Activated naive CD4-positive, alpha-beta T cell treated with anti-CD3 and anti-CD28 coated beads, Interleukin-2, amount 50 U/mL, for 24 hours (primary cell): ENCODE data around the gene RIPOR1.
A peak's percentile ranks its signal among the peaks of the same experiment; 100 is the strongest.

Experiments used
- H3K27ac Mint-ChIP-seq: one replicate; pipeline ENCODE4 v1.8.0; 2021; ENCODE audit warnings: mild to moderate bottlenecking, mixed read lengths
- H3K27me3 Mint-ChIP-seq: one replicate; pipeline ENCODE4 v1.8.0; 2021; ENCODE audit warnings: mixed read lengths
- H3K36me3 Mint-ChIP-seq: one replicate; pipeline ENCODE4 v1.8.0; 2021; ENCODE audit warnings: mixed read lengths
- H3K4me1 Mint-ChIP-seq: one replicate; pipeline ENCODE4 v1.8.0; 2021; ENCODE audit warnings: mixed read lengths
- H3K4me3 Mint-ChIP-seq: one replicate; pipeline ENCODE4 v1.8.0; 2021; ENCODE audit warnings: mild to moderate bottlenecking, mixed read lengths
- H3K9me3 Mint-ChIP-seq: one replicate; pipeline ENCODE4 v1.8.0; 2021; ENCODE audit warnings: mixed read lengths

The RIPOR1 gene

DNA sequence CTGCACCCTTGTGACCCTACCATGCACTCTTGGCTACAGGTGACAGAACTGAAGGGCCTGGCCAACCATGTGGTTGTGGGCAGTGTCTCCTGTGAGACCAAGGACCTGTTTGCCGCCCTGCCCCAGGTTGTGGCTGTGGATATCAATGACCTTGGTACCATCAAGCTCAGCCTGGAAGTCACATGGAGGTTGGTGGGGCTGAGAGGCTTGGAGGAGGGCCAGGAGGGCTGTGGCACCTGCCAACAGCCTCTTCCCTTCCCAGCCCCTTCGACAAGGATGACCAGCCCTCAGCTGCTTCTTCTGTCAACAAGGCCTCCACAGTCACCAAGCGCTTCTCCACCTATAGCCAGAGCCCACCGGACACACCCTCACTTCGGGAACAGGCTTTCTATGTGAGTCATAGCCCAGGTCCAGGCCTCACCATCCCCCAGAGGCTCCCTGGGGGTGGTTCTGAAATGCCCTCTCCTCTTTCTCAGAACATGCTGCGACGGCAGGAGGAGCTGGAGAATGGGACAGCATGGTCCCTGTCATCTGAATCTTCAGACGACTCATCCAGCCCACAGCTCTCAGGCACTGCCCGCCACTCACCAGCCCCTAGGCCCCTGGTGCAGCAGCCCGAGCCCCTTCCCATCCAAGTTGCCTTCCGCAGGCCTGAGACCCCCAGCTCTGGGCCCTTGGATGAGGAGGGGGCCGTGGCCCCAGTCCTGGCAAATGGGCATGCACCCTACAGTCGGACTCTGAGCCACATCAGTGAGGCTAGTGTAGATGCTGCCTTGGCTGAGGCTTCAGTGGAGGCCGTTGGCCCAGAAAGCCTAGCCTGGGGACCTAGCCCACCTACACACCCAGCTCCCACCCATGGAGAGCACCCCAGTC is 13.0 kb downstream of the RIPOR1 start:
- Mint-ChIP-seq H3K4me1 (peaks cover 36% of the 10 kb centered on the region), H3K36me3 (peaks cover 2% of the 10 kb centered on the region), H3K27ac (peak overlapping the region; percentile 23), H3K9me3 (no peaks in the 10 kb centered on the region), H3K4me3 (no peak overlapping the region), H3K27me3 (no peaks in the 10 kb centered on the region)

- Mint-ChIP-seq H3K27me3 (no peaks in the 10 kb centered on the region), H3K27ac (no peak overlapping the region), H3K4me3 (no peak overlapping the region), H3K9me3 (no peaks in the 10 kb centered on the region), H3K36me3 (peaks cover 2% of the 10 kb centered on the region), H3K4me1 (peaks cover 38% of the 10 kb centered on the region)
These were observed 13.8 kb downstream of the RIPOR1 start for GRCh38 chr16:67542464-67542863.

DNA sequence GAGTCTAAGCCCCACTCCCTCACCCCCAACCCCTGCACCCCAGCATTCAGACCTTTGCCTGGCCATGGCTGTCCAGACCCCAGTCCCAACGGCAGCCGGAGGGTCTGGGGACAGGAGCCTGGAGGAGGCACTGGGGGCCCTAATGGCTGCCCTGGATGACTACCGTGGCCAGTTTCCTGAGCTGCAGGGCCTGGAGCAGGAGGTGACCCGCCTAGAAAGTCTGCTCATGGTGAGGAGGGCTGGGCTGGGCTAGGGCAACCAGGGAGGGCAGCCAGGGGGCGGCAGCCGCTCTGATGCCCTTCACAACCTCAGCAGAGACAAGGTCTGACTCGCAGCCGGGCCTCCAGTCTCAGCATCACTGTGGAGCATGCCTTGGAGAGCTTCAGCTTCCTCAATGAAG is 14.4 kb downstream of the RIPOR1 start:
- no peaks in the 10 kb centered on the region for H3K9me3 Mint-ChIP-seq
- no peaks in the 10 kb centered on the region for H3K27me3 Mint-ChIP-seq
- no peak overlapping the region for H3K4me3 Mint-ChIP-seq
- H3K4me1 Mint-ChIP-seq = peaks cover 44% of the 10 kb centered on the region
- H3K27ac Mint-ChIP-seq = no peak overlapping the region
- peaks cover 2% of the 10 kb centered on the region for H3K36me3 Mint-ChIP-seq

DNA sequence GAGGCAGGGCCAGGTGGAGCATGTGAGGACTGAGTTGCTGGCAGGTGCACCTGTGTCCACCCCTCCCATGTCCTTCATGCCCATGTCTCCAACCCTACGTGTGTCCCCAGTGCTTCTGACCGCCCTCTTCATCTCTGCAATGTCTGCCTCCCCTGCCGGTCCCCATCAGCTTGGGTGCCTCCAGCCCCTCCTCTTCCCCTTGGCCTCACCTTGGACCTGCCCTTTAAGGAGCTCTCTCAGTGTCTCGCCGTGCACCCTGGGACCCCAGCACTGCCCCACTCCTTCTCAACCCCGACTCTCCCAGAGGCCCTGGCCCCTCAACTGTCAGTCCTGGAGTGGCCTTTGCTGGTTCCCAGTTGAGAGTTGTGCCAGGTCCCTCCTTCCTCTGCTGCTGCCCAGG is 15.0 kb downstream of the RIPOR1 start:
- Mint-ChIP-seq H3K4me3 (no peak overlapping the region), H3K27me3 (no peaks in the 10 kb centered on the region), H3K27ac (no peak overlapping the region), H3K36me3 (peaks cover 2% of the 10 kb centered on the region), H3K4me1 (peaks cover 48% of the 10 kb centered on the region), H3K9me3 (no peaks in the 10 kb centered on the region)

DNA sequence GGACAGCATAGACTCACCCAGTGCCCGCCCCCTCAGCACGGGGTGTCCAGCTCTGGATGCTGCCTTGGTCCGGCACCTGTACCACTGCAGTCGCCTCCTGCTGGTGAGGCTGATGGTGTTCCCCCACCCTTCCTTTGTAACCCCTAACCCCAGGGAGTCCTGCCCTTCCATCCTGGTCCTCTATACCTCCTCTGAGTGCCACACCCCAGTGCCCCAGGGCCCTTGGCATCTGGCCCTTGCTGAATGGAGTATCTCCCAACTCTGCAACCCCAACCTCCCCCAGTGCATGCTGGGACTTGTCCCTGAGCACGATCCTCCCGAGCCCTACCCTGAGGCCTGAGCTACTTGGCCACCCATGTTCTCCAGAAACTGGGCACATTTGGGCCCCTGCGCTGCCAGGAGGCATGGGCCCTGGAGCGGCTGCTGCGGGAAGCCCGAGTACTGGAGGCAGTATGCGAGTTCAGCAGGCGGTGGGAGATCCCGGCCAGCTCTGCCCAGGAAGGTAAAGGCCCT is 15.8 kb downstream of the RIPOR1 start:
- H3K36me3 Mint-ChIP-seq = peaks cover 2% of the 10 kb centered on the region
- H3K9me3 Mint-ChIP-seq = no peaks in the 10 kb centered on the region
- no peak overlapping the region for H3K27ac Mint-ChIP-seq
- H3K4me1 Mint-ChIP-seq = peaks cover 49% of the 10 kb centered on the region
- H3K27me3 Mint-ChIP-seq = no peaks in the 10 kb centered on the region
- no peak overlapping the region for H3K4me3 Mint-ChIP-seq

- H3K4me1 Mint-ChIP-seq = peaks cover 51% of the 10 kb centered on the region
These were observed 16.4 kb downstream of the RIPOR1 start for GRCh38 chr16:67544844-67545664.

GRCh38 chr16:67545665-67546024 is 17.0 kb downstream of the RIPOR1 start:
- Mint-ChIP-seq H3K9me3 (no peaks in the 10 kb centered on the region), H3K27ac (no peak overlapping the region), H3K4me3 (no peak overlapping the region), H3K27me3 (no peaks in the 10 kb centered on the region), H3K36me3 (peaks cover 3% of the 10 kb centered on the region), H3K4me1 (peaks cover 48% of the 10 kb centered on the region)

More at GRCh38 chr16:67544844-67545664, 16.4 kb downstream of the RIPOR1 start:
- H3K27me3 Mint-ChIP-seq = no peaks in the 10 kb centered on the region
- no peak overlapping the region for H3K4me3 Mint-ChIP-seq
- no peak overlapping the region for H3K27ac Mint-ChIP-seq
- H3K36me3 Mint-ChIP-seq = peaks cover 3% of the 10 kb centered on the region
- no peaks in the 10 kb centered on the region for H3K9me3 Mint-ChIP-seq

GRCh38 chr16:67546091-67546501 is 17.5 kb downstream of the RIPOR1 start:
- no peaks in the 10 kb centered on the region for H3K9me3 Mint-ChIP-seq
- H3K27me3 Mint-ChIP-seq = no peaks in the 10 kb centered on the region
- no peak overlapping the region for H3K27ac Mint-ChIP-seq
- no peak overlapping the region for H3K4me3 Mint-ChIP-seq
- peaks cover 45% of the 10 kb centered on the region for H3K4me1 Mint-ChIP-seq
- H3K36me3 Mint-ChIP-seq = peaks cover 3% of the 10 kb centered on the region

- H3K27me3 Mint-ChIP-seq = no peaks in the 10 kb centered on the region
- peak overlapping the region; percentile 84 for H3K27ac Mint-ChIP-seq
- H3K4me1 Mint-ChIP-seq = peaks cover 47% of the 10 kb centered on the region
- peak overlapping the region; percentile 70 for H3K4me3 Mint-ChIP-seq
- peaks cover 3% of the 10 kb centered on the region for H3K36me3 Mint-ChIP-seq
- no peaks in the 10 kb centered on the region for H3K9me3 Mint-ChIP-seq
These were observed 18.3 kb downstream of the RIPOR1 start for GRCh38 chr16:67546761-67547422.

DNA sequence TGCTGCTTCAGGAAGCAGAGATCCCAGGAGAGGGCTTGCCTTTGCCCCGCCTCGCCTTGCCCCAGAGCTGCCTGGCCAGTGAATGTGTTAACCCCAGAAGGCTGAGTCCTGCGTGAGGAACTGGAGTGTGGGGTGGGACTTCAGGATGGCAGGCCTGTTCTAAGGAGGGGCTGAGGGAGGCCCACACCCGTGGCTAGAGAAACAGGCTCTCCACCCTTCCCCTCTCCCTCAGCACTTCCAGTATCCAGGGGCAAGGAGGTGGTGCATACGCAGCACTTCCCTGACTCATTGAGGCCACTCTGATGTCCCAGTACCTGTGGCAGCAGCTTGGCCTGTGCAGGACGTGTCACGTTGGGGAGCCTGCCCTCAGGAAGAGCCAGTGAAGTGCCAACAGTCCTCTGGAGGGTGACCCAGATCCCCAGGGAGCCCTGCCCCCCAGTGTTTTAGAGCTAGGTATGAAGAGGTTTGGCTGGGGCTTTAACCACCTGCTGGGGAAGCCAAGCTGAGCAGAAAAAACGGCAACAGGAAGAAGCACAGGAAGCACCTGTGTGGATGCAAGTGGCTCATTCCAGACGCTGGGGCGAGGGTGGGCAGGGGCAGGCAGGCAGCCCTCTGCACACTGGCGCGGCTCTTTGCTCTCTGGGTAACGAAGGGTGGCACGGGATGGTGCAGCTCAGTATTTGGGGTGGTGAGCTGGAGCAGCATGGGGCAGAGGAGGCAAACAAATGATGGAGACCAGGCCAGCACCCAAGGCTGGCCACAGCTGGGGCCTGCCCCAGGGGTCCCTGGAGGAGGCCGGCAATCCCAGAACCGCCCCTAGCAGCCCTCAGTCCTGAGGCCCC is 19.0 kb downstream of the RIPOR1 start:
- Mint-ChIP-seq H3K4me3 (peak overlapping the region; percentile 70), H3K36me3 (peaks cover 1% of the 10 kb centered on the region), H3K27ac (peak overlapping the region; percentile 92), H3K4me1 (peaks cover 48% of the 10 kb centered on the region), H3K9me3 (no peaks in the 10 kb centered on the region), H3K27me3 (no peaks in the 10 kb centered on the region)

- Mint-ChIP-seq H3K36me3 (peaks cover 1% of the 10 kb centered on the region), H3K4me1 (peaks cover 50% of the 10 kb centered on the region), H3K9me3 (no peaks in the 10 kb centered on the region), H3K4me3 (no peak overlapping the region), H3K27ac (peak overlapping the region; percentile 0), H3K27me3 (no peaks in the 10 kb centered on the region)
These were observed 19.9 kb downstream of the RIPOR1 start for GRCh38 chr16:67548265-67549126.

DNA sequence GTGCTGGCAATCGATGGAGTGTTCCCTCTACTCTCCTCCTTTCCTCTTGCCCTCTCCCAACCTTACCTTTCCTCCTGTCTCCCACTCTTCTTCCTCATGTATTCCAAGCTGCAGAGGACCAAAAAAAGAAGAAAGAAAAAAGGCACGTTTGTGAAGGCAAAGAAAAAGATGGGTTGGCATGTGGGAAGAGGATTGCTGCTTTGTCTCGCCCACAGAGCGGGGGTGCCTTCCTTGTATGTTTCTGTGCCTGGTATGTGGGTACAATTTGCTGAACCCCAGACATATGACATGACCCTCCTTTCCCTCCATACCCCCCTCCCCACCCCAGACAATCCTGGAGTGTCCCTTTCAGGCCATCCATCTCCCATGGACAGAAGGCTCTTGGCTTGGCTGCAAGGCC is 20.6 kb downstream of the RIPOR1 start:
- H3K4me3 Mint-ChIP-seq = no peak overlapping the region

GRCh38 chr16:67549936-67550335 is 21.3 kb downstream of the RIPOR1 start:
- H3K27ac Mint-ChIP-seq = peak overlapping the region; percentile 72
- peaks cover 58% of the 10 kb centered on the region for H3K4me1 Mint-ChIP-seq
- H3K4me3 Mint-ChIP-seq = no peak overlapping the region
- H3K36me3 Mint-ChIP-seq = peaks cover 1% of the 10 kb centered on the region
- H3K27me3 Mint-ChIP-seq = no peaks in the 10 kb centered on the region
- H3K9me3 Mint-ChIP-seq = no peaks in the 10 kb centered on the region

More for the DNA sequence above, 20.6 kb downstream of the RIPOR1 start:
- Mint-ChIP-seq H3K4me1 (peaks cover 54% of the 10 kb centered on the region), H3K27ac (no peak overlapping the region), H3K36me3 (peaks cover 1% of the 10 kb centered on the region), H3K27me3 (no peaks in the 10 kb centered on the region), H3K9me3 (no peaks in the 10 kb centered on the region)

- Mint-ChIP-seq H3K27me3 (no peaks in the 10 kb centered on the region), H3K4me1 (peaks cover 68% of the 10 kb centered on the region), H3K36me3 (peaks cover 1% of the 10 kb centered on the region), H3K9me3 (no peaks in the 10 kb centered on the region), H3K27ac (no peak overlapping the region), H3K4me3 (no peak overlapping the region)
These were observed 22.5 kb downstream of the RIPOR1 start for GRCh38 chr16:67551091-67551490.
